ENCODE data around the gene SIPA1L3.

GRCh38 chr19:38158730-38159129 lies 251.7 kb downstream of the SIPA1L3 start:
- TF ChIP-seq CTCF (IDR thresholded peaks at IDR 0.05; ENCODE audit: insufficient read depth, low read length, poor library complexity, severe bottlenecking) (no peak), EZH2phosphoT487 (conservative IDR thresholded peaks at IDR 0.05; ENCODE audit: low read length) (no peak)

Data from SU-DHL-6 (cell line).